Adrenal gland (tissue), 12 donors: ENCODE measurements around the gene GRK6. TPM values are rescaled to one million over a fixed set of nuclear protein-coding genes. Genes with fewer than 3 reads are reported as not detected.

Experiments
- DNase-seq, 7 donors: peaks; one replicate each; pipeline ENCODE4 v3.0.0-alpha.2; 2019 to 2020
- H3K27ac ChIP-seq, 5 donors: fragments of 200-600 bp; sonication (generic) in 4 of 5; 1 replicate in 3 of 5; 2 replicates in 2 of 5; pipeline versions ENCODE4 v1.5.1 to v1.8.0; 2016 to 2020; ENCODE audit warnings: mild to moderate bottlenecking in 1 of 5
- H3K27me3 ChIP-seq: fragments of 200-600 bp; 2 replicates; pipeline ENCODE4 v1.8.0; 2021
- H3K36me3 ChIP-seq, 2 donors: fragments of 200-600 bp; replicated peaks in 1 of 2; 1 replicate in 1 of 2; 2 replicates in 1 of 2; pipeline versions ENCODE4 v1.5.1 to v1.8.0; 2018 to 2022
- H3K4me1 ChIP-seq, 2 donors: fragments of 200-600 bp; replicated peaks in 1 of 2; 1 replicate in 1 of 2; 2 replicates in 1 of 2; pipeline versions ENCODE4 v1.5.1 to v1.8.0; 2018 to 2021
- H3K4me3 ChIP-seq, 4 donors: fragments of 200-600 bp; sonication (generic) in 3 of 4; one replicate each; pipeline ENCODE4 v1.5.1; 2016 to 2018
- H3K9me3 ChIP-seq, 3 donors: fragments of 200-600 bp; sonication (generic) in 1 of 3; replicated peaks in 1 of 3; 1 replicate in 2 of 3; 2 replicates in 1 of 3; pipeline versions ENCODE4 v1.5.1 to v1.8.0; 2016 to 2021
- POLR2A ChIP-seq, 2 donors: fragments of 450-650 bp; IDR thresholded peaks; one replicate each; pipeline ENCODE4 v1.6.1; 2017; ENCODE audit warnings: antibody characterized with exemption in 2 of 2, mild to moderate bottlenecking in 2 of 2, moderate library complexity in 1 of 2
- WGBS, 4 donors: extraction: QIAGEN DNeasy Blood & Tissue Kit in 2 of 4; methylation state at CpG; one replicate each; pipeline versions ENCODE4 v1.1.5 to v1.1.7; 2013 to 2017; 5-methylcytosine and 5-hydroxymethylcytosine counted together
- intact Hi-C, 2 donors: fragments of 100-400 bp; cut with DNase I; formaldehyde crosslinking; loops; one replicate each; pipeline versions ENCODE4 v1.14.1 to v1.15.0; 2022 to 2023
- polyA plus RNA-seq, 3 donors: library from polyadenylated mRNA; stranded (reverse); fragments of 200-250 nt in 2 of 3; fragments of 350-450 nt in 1 of 3; fragmentation: Illumina TruSeq in 1 of 3; extraction: RNeasy Lipid Tissue Mini Kit (QIAGEN cat#74804) in 1 of 3; gene quantifications; one replicate each; pipeline ENCODE4 v1.2.3, GENCODE V29; 2013 to 2014
- total RNA-seq, 9 donors: library from RNA; depleted of rRNA in 4 of 9; stranded (reverse); fragments of >200 nt in 4 of 9; fragments of 120-200 nt in 1 of 9; fragmentation: NEBNext Ultra II Directional in 1 of 9; extraction: Animal tissue kit (Norgen Biotek cat#: 25700) in 1 of 9; gene quantifications; one replicate each; pipeline versions ENCODE4 v1.1.0 to v1.2.4, GENCODE V29; 2013 to 2023
- TF ChIP-seq, protein P1 (sequence below), 6 experiments: fragments of 450-650 bp in 4 of 6; fragments of 200-600 bp in 2 of 6; sonication (generic) in 1 of 6; IDR thresholded peaks; 1 replicate in 5 of 6; 2 replicates in 1 of 6; pipeline versions ENCODE4 v1.5.1 to v1.8.0; 2016 to 2021; ENCODE audit warnings: antibody characterized with exemption in 6 of 6, mild to moderate bottlenecking in 2 of 6, moderate library complexity in 1 of 6
- donor health status: healthy with polysubstance abuse.
- donor health status: Bipolar disorder and iron deficiency.
- donor health status: DM: yes; HTN: yes; CAD: no.
- donor health status: DM: no; HTN: no; CAD: no.
- donor health status: DM: no; HTN: no; CAD: no.
- donor health status: DM: yes; HTN: yes; CAD: no.

Gene GRK6
- total and polyA plus RNA-seq, 12 donors, result 3.5 to 31.9 (median 21.7) TPM

DNA sequence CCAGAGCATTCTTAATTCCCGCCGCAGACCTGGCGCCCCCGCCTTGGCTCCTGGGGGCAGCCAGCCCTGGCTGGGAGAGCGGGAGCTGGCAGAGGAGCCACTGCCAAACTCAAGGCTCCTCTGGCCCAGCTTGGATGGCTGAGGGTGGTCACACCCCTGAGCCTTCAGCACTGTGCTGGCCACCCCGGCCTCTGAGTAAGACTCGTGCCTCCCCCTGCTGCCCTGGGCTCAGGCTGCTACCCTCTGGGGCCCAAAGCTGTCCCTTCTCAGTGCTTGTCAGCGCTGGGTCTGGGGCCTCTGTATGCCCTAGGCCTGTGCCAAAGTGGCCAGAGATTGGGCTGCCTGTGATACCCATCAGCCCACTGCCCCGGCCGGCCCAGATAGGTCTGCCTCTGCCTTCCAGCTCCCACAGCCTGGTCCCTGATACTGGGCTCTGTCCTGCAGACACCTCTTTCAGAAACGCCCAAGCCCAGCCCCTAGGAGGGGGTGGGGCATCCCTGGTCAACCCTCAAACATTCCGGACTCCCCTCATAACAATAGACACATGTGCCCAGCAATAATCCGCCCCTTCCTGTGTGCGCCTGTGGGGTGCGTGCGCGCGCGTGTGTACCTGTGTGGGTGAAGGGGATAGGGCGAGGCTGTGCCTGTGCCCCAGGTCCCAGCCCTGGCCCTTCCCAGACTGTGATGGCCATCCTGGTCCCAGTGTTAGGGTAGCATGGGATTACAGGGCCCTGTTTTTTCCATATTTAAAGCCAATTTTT is 15.8 kb downstream of the GRK6 start:
- Histone ChIP-seq H3K27me3 (no peaks in the 10 kb centered on the region), H3K9me3 (no peaks in the 10 kb centered on the region), H3K27ac (no peak overlapping the region), H3K36me3 (peaks cover 0 to 12% of the 10 kb centered on the region in 2 donors), H3K4me1 (peaks cover 7 to 9% of the 10 kb centered on the region in 2 donors), H3K4me3 (no peak overlapping the region)
- WGBS, 4 donors, result 85 to 94% (median 89%) methylated on average over 14 to 20 of the region's 20 CpGs
- peak in 1 of 7 donors; percentile 14 for DNase-seq
- intact Hi-C loops, result no loop called here
- TF ChIP-seq, protein P1, sequence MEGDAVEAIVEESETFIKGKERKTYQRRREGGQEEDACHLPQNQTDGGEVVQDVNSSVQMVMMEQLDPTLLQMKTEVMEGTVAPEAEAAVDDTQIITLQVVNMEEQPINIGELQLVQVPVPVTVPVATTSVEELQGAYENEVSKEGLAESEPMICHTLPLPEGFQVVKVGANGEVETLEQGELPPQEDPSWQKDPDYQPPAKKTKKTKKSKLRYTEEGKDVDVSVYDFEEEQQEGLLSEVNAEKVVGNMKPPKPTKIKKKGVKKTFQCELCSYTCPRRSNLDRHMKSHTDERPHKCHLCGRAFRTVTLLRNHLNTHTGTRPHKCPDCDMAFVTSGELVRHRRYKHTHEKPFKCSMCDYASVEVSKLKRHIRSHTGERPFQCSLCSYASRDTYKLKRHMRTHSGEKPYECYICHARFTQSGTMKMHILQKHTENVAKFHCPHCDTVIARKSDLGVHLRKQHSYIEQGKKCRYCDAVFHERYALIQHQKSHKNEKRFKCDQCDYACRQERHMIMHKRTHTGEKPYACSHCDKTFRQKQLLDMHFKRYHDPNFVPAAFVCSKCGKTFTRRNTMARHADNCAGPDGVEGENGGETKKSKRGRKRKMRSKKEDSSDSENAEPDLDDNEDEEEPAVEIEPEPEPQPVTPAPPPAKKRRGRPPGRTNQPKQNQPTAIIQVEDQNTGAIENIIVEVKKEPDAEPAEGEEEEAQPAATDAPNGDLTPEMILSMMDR (IDR thresholded peaks at IDR 0.05), result no peak
- TF ChIP-seq POLR2A (IDR thresholded peaks at IDR 0.05), result no peak

DNA sequence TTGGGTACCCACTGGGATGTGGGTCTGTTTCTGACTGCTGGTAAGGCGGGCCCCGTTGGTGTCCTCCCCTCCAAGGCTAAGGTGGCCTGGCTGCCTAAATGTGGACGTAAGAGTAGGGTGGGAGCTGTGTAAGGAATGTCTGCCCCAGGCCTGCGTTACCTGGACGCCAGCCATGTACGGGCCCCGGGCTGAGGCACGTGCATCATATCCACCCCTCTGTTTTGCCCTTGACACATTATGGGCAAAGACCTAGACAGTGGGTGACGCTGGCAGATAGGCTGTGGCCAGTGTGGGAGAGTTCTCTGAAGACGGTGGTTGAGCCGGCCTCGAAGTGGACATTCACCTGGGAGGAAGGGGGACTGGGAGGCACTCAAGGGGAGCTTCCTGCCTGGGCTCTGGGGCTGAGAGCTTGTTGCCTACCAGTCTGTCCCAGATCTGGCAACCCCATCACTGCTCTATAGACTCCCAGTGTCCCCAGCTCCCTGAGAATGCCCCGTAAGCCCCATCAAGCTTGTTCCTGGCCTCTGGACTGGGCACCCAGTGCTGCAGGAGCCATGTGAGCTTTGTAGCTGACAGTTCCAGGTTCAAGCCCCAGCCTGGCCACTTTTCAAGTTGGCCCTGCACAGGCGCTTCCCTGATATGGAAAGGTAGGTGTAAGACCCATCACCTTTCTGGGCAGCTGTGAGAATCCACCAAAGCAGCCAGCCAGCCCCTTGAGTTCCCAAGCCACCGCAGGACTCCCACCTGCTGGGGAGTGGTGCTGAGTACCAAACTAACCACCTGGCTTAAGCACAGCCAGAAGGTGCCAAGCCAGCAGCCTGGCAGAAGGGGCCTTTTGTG is 16.9 kb downstream of the GRK6 start:
- Histone ChIP-seq H3K4me3 (no peak overlapping the region), H3K27ac (no peak overlapping the region), H3K4me1 (peaks cover 18 to 19% of the 10 kb centered on the region in 2 donors), H3K27me3 (no peaks in the 10 kb centered on the region), H3K36me3 (peaks cover 0 to 12% of the 10 kb centered on the region in 2 donors), H3K9me3 (no peaks in the 10 kb centered on the region)
- no peak for DNase-seq
- TF ChIP-seq POLR2A (IDR thresholded peaks at IDR 0.05), result no peak
- TF ChIP-seq, protein P1 (IDR thresholded peaks at IDR 0.05), result no peak
- 64 to 85% (median 70%) methylated on average over 13 to 15 of the region's 15 CpGs for WGBS, 4 donors
- intact Hi-C loops, result no loop called here

DNA sequence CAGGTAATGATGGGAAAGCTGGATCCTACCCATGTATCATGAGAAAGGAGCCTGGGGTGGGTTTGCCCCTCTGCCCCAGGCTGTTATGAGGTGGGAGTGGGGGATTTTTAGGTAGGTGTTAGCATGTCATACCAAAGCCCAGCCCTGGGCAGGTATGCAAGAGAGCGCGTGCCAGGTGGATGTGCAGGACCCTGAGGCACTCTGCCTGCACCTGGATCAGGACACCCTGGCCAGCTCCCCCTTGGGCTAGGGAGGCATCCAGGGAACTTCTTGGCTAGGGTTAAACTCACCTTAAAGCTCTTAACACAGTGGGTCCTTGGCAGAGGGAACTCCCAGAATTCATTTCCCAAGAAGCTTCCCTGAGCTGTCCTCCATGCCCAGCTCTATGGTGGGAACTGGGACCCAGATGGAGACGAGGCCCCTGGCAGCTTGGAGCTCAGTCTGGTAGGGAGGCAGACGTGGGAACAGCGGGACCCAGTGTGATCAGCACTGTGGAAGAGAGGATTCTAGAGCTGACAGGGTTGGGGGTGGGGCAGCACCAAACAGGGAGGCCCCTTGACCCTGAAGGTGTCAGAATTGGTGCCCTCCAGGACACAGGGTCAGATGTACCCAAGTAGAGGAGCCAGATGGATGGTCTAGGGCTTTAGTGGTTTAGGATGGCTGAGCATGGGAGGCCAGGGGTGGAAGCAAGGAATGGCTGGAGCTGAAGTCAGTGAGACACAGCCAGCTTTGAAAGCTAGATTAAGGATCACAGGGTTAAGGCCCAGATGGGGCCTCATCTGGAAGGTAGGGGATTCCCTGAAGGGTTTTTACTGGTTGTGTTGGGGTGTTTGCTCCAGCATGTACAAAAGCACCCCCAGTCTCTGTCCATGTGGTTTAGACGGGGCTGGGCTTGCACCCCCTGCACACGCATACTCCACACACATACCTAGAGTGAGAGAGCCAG is 17.9 kb downstream of the GRK6 start:
- Histone ChIP-seq H3K4me3 (no peak overlapping the region), H3K4me1 (peaks cover 18 to 20% of the 10 kb centered on the region in 2 donors), H3K27me3 (no peaks in the 10 kb centered on the region), H3K36me3 (peaks cover 0 to 12% of the 10 kb centered on the region in 2 donors), H3K27ac (no peak overlapping the region), H3K9me3 (no peaks in the 10 kb centered on the region)
- 81 to 92% (median 85%) methylated on average over 5 to 7 of the region's 7 CpGs for WGBS, 4 donors
- DNase-seq, result peak in 1 of 7 donors; percentile 14
- intact Hi-C loops, result no loop called here
- TF ChIP-seq, protein P1 (IDR thresholded peaks at IDR 0.05), result no peak
- no peak for TF ChIP-seq POLR2A (IDR thresholded peaks at IDR 0.05)
